ENCODE data around the gene PACRG. TPM values are rescaled to one million over a fixed set of nuclear protein-coding genes. Genes with fewer than 3 reads are reported as not detected.

Gene PACRG
- total RNA-seq, 1 donor from 2014 or later, result under 0.01 TPM

DNA sequence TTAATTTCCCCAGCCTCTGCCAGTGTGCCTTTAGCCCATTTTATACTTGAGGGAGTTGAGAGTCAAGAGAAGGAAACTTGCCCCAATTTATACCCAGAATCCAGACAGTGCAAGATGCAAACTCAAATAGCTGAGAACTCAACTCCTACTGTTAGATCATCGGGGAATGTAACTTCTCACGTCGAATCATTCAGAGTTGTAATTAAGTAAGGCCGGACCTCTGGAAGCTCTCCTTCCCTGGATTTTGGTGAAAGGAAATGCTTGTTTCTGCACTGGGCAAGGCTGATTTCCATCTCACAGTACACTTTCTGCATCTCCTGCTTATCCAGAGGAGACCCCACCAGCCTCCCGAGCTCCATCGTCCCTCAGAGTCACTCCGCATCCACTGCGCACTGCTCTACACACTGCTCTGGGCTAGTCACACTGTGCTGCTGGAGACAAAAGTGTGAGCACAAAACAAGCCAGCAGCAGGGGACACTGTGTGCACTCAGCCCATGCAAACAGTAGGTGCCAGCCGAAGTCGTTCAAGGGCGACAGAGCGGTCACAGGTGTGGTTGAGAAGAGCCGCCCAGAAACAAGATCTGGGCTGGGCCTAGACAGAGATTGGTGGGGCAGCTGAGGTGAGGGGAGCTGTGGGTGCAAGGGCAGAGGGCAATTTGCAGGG is 536.4 kb downstream of the PACRG start:
- Histone ChIP-seq H3K4me3 (ENCODE audit: low read depth, low read length) (no peak overlapping the region), H3K36me3 (ENCODE audit: control insufficient read depth, insufficient read depth, low read length) (no peaks in the 10 kb centered on the region), H3K27me3 (ENCODE audit: control insufficient read depth, insufficient read depth, low read length) (no peaks in the 10 kb centered on the region)
- FAIRE-seq, result no peak
- TF ChIP-seq, protein P1, sequence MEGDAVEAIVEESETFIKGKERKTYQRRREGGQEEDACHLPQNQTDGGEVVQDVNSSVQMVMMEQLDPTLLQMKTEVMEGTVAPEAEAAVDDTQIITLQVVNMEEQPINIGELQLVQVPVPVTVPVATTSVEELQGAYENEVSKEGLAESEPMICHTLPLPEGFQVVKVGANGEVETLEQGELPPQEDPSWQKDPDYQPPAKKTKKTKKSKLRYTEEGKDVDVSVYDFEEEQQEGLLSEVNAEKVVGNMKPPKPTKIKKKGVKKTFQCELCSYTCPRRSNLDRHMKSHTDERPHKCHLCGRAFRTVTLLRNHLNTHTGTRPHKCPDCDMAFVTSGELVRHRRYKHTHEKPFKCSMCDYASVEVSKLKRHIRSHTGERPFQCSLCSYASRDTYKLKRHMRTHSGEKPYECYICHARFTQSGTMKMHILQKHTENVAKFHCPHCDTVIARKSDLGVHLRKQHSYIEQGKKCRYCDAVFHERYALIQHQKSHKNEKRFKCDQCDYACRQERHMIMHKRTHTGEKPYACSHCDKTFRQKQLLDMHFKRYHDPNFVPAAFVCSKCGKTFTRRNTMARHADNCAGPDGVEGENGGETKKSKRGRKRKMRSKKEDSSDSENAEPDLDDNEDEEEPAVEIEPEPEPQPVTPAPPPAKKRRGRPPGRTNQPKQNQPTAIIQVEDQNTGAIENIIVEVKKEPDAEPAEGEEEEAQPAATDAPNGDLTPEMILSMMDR (IDR thresholded peaks at IDR 0.05; ENCODE audit: insufficient read depth, low read length, severe bottlenecking), result no peak
- no peak for DNase-seq (ENCODE audit: low read depth)

GRCh38 chr6:163264662-163265035 is 536.9 kb downstream of the PACRG start:
- no peaks in the 10 kb centered on the region for H3K36me3 ChIP-seq (ENCODE audit: control insufficient read depth, insufficient read depth, low read length)
- H3K27me3 ChIP-seq (ENCODE audit: control insufficient read depth, insufficient read depth, low read length), result no peaks in the 10 kb centered on the region
- no peak overlapping the region for H3K4me3 ChIP-seq (ENCODE audit: low read depth, low read length)
- TF ChIP-seq, protein P1 (IDR thresholded peaks at IDR 0.05; ENCODE audit: insufficient read depth, low read length, severe bottlenecking), result no peak
- FAIRE-seq, result no peak
- DNase-seq (ENCODE audit: low read depth), result no peak

GRCh38 chr6:163281634-163282033 is 553.9 kb downstream of the PACRG start:
- Histone ChIP-seq H3K27me3 (ENCODE audit: control insufficient read depth, insufficient read depth, low read length) (no peaks in the 10 kb centered on the region), H3K36me3 (ENCODE audit: control insufficient read depth, insufficient read depth, low read length) (no peaks in the 10 kb centered on the region), H3K4me3 (ENCODE audit: low read depth, low read length) (no peak overlapping the region)
- FAIRE-seq (no peak), DNase-seq (ENCODE audit: low read depth) (no peak)
- TF ChIP-seq, protein P1 (IDR thresholded peaks at IDR 0.05; ENCODE audit: insufficient read depth, low read length, severe bottlenecking), result no peak

- no peak for FAIRE-seq
- no peak overlapping the region for H3K4me3 ChIP-seq (ENCODE audit: low read depth, low read length)
- no peaks in the 10 kb centered on the region for H3K27me3 ChIP-seq (ENCODE audit: control insufficient read depth, insufficient read depth, low read length)
- no peak for DNase-seq (ENCODE audit: low read depth)
- TF ChIP-seq, protein P1 (IDR thresholded peaks at IDR 0.05; ENCODE audit: insufficient read depth, low read length, severe bottlenecking), result no peak
- H3K36me3 ChIP-seq (ENCODE audit: control insufficient read depth, insufficient read depth, low read length), result no peaks in the 10 kb centered on the region
These were observed 554.9 kb downstream of the PACRG start for GRCh38 chr6:163282672-163283071.

DNA sequence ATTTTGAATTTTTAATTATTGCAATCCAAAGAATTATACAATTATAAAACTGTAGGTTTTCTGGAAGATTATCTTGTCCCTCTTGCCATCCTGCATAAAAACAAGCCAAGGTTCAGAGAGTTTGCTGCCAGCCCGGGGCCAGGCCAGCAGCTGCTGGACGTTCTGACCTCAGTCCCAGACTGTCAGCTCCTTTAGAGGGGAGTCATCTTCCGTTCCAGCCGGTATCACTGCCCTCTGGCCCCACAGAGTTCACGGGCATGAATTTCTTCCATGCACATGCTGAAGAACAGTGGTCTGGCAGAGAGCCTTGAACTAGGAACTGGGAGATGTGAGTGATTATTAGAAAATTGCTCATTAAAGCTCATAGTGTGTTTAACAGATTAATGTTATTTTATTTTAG is 556.4 kb downstream of the PACRG start:
- no peak for DNase-seq (ENCODE audit: low read depth)
- TF ChIP-seq, protein P1 (IDR thresholded peaks at IDR 0.05; ENCODE audit: insufficient read depth, low read length, severe bottlenecking), result no peak
- no peaks in the 10 kb centered on the region for H3K27me3 ChIP-seq (ENCODE audit: control insufficient read depth, insufficient read depth, low read length)
- H3K4me3 ChIP-seq (ENCODE audit: low read depth, low read length), result no peak overlapping the region
- FAIRE-seq, result no peak
- no peaks in the 10 kb centered on the region for H3K36me3 ChIP-seq (ENCODE audit: control insufficient read depth, insufficient read depth, low read length)

DNA sequence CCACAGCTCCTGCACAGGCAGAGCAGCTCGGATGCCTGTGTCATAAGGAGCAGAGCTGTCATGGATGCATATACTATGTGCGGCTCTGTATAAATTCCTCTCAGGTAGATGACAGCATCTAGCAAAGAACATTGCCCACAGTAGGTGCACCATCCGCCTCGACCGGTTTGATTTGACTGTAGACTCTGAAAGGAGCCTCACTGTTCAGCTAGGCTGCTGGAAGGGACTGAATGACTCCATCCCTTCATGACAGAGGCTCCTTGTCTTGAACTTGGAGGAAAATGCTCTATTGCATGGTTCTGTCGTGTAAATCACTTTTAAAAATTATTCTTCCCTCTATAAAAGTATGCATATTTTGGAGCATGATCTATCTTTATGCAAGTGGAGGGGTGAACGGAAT is 557.9 kb downstream of the PACRG start:
- TF ChIP-seq, protein P1 (IDR thresholded peaks at IDR 0.05; ENCODE audit: insufficient read depth, low read length, severe bottlenecking), result no peak
- no peak for FAIRE-seq
- H3K27me3 ChIP-seq (ENCODE audit: control insufficient read depth, insufficient read depth, low read length), result no peaks in the 10 kb centered on the region

More for the DNA sequence above, 557.9 kb downstream of the PACRG start:
- DNase-seq (ENCODE audit: low read depth), result no peak
- no peak overlapping the region for H3K4me3 ChIP-seq (ENCODE audit: low read depth, low read length)
- no peaks in the 10 kb centered on the region for H3K36me3 ChIP-seq (ENCODE audit: control insufficient read depth, insufficient read depth, low read length)
